OCI-LY3 (cell line): Measurements from ENCODE around the gene FSTL4.

Source experiments
- H2AFZ ChIP-seq: fragments of 200-600, 300-600 bp; shearing (Covaris generic); 2 replicates; pipeline ENCODE4 v1.6.0; 2014; ENCODE audit warnings: antibody characterized with exemption, low read depth, low read length
- H3K27ac ChIP-seq: fragments of 200-600, 300-600 bp; sonication (generic); 2 replicates; pipeline ENCODE4 v1.5.1; 2014; ENCODE audit warnings: mild to moderate bottlenecking, low read length, moderate library complexity, mixed read lengths
- H3K27me3 ChIP-seq: fragments of 200-600, 300-600 bp; sonication (generic); 2 replicates; pipeline ENCODE4 v1.6.1; 2014; ENCODE audit warnings: low read depth, low read length, mixed read lengths
- H3K36me3 ChIP-seq: fragments of 200-600, 300-600 bp; sonication (generic); replicated peaks from 2 replicates; pipeline ENCODE3; 2014; ENCODE audit warnings: low read depth, low read length, mixed read lengths
- H3K4me1 ChIP-seq: fragments of 300-600, 200-600 bp; sonication (generic); 2 replicates; pipeline ENCODE4 v1.6.1; 2014; ENCODE audit warnings: low read length, mixed read lengths
- H3K4me2 ChIP-seq: fragments of 200-600, 300-600 bp; sonication (generic); 2 replicates; pipeline ENCODE4 v1.6.1; 2014; ENCODE audit warnings: low read length, mixed read lengths
- H3K4me3 ChIP-seq: fragments of 300-600, 200-600 bp; sonication (generic); 2 replicates; pipeline ENCODE4 v1.5.1; 2014; ENCODE audit warnings: antibody characterized with exemption, mild to moderate bottlenecking, low read length, moderate library complexity
- H3K79me2 ChIP-seq: fragments of 300-600, 200-600 bp; shearing (Covaris generic); 2 replicates; pipeline ENCODE4 v1.6.1; 2014; ENCODE audit warnings: mild to moderate bottlenecking, low read length, mixed read lengths
- H3K9ac ChIP-seq: fragments of 300-600, 200-600 bp; shearing (Covaris generic); 2 replicates; pipeline ENCODE4 v1.6.0; 2014; ENCODE audit warnings: mild to moderate bottlenecking, low read length, moderate library complexity
- H3K9me3 ChIP-seq: fragments of 200-600, 300-600 bp; shearing (Covaris generic); 2 replicates; pipeline ENCODE4 v1.6.1; 2014; ENCODE audit warnings: low read length, mixed read lengths; ENCODE audit not compliant: insufficient read depth
- H4K20me1 ChIP-seq: fragments of 200-600, 300-600 bp; sonication (generic); 2 replicates; pipeline ENCODE4 v1.6.1; 2016; ENCODE audit warnings: low read length, mixed read lengths; ENCODE audit not compliant: insufficient read depth
- EZH2phosphoT487 ChIP-seq: fragments of 200-600 bp; shearing (Covaris generic); IDR thresholded peaks from 2 replicates; pipeline ENCODE4 v1.6.1; 2018; ENCODE audit warnings: antibody characterized with exemption, mixed run types, low read depth
- TF ChIP-seq, protein P1 (sequence below): fragments of 200-600, 300-600 bp; sonication (generic); IDR thresholded peaks from 2 replicates; pipeline ENCODE4 v1.5.1; 2014; ENCODE audit warnings: antibody characterized with exemption, low read length, low read depth

FSTL4 gene

DNA sequence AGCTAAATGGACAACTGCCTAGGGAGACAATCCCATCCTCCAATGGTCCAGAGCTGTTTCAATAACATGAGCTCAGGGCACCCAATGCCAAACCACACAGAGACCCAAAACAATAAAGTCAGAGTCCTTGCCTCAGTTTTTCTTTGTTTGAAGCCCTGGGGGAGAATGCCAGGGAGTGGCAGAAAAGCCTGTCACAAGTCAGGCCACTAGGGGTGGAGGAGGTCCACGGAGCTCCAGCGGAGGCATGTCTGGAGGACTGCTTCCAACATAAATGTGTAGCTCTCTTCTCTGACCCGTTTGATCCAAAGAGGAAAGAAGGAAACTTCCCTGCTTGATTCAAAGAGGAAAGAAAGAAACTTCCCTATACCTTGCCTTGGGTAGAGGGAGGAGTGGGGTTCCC, 385.3 kb downstream of the FSTL4 start:
- Histone ChIP-seq H3K4me3 (no peak overlapping the region), H3K79me2 (no peaks in the 10 kb centered on the region), H3K4me1 (peaks cover 4% of the 10 kb centered on the region; the same call in 1 of the 2 replicates), H3K9me3 (no peaks in the 10 kb centered on the region), H3K27ac (no peak overlapping the region), H3K9ac (no peak overlapping the region), H3K4me2 (no peak overlapping the region), H3K36me3 (no peaks in the 10 kb centered on the region), H2AFZ (no peak overlapping the region), H4K20me1 (no peaks in the 10 kb centered on the region), H3K27me3 (no peaks in the 10 kb centered on the region)
- TF ChIP-seq EZH2phosphoT487, result no peak
- TF ChIP-seq, protein P1, sequence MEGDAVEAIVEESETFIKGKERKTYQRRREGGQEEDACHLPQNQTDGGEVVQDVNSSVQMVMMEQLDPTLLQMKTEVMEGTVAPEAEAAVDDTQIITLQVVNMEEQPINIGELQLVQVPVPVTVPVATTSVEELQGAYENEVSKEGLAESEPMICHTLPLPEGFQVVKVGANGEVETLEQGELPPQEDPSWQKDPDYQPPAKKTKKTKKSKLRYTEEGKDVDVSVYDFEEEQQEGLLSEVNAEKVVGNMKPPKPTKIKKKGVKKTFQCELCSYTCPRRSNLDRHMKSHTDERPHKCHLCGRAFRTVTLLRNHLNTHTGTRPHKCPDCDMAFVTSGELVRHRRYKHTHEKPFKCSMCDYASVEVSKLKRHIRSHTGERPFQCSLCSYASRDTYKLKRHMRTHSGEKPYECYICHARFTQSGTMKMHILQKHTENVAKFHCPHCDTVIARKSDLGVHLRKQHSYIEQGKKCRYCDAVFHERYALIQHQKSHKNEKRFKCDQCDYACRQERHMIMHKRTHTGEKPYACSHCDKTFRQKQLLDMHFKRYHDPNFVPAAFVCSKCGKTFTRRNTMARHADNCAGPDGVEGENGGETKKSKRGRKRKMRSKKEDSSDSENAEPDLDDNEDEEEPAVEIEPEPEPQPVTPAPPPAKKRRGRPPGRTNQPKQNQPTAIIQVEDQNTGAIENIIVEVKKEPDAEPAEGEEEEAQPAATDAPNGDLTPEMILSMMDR, result no peak

DNA sequence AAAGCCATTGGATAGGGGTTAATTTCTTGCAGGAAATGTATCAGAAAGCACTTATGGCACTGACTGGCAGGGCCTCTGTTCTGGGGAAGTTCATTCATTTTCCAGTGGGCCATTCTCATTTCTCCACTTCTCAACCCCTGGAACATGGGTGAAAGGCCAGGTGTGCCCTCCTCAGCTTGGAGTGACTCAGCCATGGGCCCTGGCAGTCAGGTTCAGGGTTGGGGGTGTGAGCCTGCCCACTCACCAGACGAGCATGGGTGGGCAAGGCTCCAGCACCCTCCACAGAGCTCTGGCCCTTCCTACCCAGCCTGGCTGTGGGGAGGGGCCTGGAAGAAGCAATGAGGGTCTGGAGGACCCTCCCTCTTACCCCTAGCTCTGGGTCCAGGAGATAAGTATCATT, 386.2 kb downstream of the FSTL4 start:
- H2AFZ ChIP-seq, result no peak overlapping the region
- no peaks in the 10 kb centered on the region for H3K9me3 ChIP-seq
- no peaks in the 10 kb centered on the region for H3K4me1 ChIP-seq
- H3K27ac ChIP-seq, result no peak overlapping the region
- no peaks in the 10 kb centered on the region for H3K79me2 ChIP-seq
- TF ChIP-seq, protein P1, result no peak
- TF ChIP-seq EZH2phosphoT487, result no peak
- H3K27me3 ChIP-seq, result no peaks in the 10 kb centered on the region
- no peak overlapping the region for H3K4me3 ChIP-seq
- H3K9ac ChIP-seq, result no peak overlapping the region
- no peaks in the 10 kb centered on the region for H4K20me1 ChIP-seq
- no peak overlapping the region for H3K4me2 ChIP-seq
- H3K36me3 ChIP-seq, result no peaks in the 10 kb centered on the region

DNA sequence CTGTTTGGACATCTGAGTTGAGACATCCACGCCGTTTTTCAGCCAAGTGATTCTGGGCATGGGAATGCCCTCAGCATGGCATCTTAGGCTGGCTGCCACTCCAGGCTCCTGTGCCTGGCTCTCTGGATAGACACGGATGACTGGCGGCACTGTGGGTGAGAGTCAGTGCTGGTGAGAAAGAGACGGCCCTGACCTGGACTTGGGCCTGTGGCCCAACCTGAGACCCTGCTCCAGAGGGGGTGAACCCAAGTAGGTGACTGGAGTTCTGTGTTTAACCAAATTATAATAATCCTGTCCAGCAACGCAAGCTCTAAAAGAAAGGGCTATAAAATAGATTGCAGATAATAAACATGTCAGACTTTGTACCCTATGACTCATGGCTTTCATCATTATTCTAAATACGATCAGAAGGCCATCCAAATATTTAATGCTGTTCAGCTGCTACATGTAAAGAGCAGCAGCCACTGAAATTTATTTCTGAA, 386.6 kb downstream of the FSTL4 start:
- Histone ChIP-seq H3K4me2 (no peak overlapping the region), H4K20me1 (no peaks in the 10 kb centered on the region), H3K4me3 (no peak overlapping the region), H3K79me2 (no peaks in the 10 kb centered on the region), H3K27me3 (no peaks in the 10 kb centered on the region), H3K36me3 (no peaks in the 10 kb centered on the region), H2AFZ (no peak overlapping the region), H3K9me3 (no peaks in the 10 kb centered on the region), H3K9ac (no peak overlapping the region), H3K27ac (no peak overlapping the region), H3K4me1 (no peaks in the 10 kb centered on the region)
- TF ChIP-seq, protein P1, result no peak
- TF ChIP-seq EZH2phosphoT487, result no peak

DNA sequence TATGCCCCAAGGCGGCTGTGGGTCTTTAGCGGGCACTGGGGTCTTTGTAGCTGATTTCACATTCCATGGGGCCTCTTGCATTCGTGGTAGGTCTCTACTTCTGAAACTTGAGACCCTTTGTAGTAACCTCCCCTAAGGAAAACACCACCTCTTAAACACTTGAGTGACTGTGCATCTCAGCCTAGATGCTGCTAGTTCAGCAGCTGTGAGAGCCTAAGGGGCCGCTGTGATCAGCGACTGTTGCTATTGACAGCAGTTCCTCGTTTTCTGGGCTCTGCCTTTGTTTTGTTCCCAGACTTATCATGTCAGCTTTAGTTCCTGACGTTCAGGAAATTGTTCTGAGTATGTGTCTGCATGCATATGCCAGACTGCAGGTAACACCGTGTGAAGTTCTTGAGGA, 389.4 kb downstream of the FSTL4 start:
- Histone ChIP-seq H3K27ac (no peak overlapping the region), H3K27me3 (no peaks in the 10 kb centered on the region), H4K20me1 (no peaks in the 10 kb centered on the region), H2AFZ (no peak overlapping the region), H3K4me2 (no peak overlapping the region), H3K36me3 (no peaks in the 10 kb centered on the region), H3K79me2 (no peaks in the 10 kb centered on the region), H3K9ac (no peak overlapping the region), H3K4me1 (no peaks in the 10 kb centered on the region), H3K4me3 (no peak overlapping the region), H3K9me3 (no peaks in the 10 kb centered on the region)
- TF ChIP-seq EZH2phosphoT487, result no peak

DNA sequence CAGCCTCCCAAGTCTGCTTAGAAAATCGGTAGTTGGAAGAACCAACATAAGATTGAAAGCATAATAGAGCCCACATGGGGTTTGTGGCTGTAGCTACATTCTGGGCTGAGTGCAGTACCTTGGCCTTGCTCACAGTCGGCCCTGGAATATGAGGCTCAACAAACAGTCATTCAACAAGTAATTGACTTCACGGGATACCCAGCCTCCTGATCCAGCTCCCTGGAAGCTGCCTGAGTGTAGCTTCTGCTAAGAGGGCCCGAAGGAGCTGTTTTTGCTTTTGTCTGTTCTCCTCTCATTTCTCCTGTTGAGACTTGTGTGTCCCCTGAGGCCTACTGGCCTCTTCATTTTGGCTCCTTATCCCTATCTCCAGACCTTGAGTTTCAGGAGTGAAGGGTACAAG, 389.8 kb downstream of the FSTL4 start:
- H3K27ac ChIP-seq, result no peak overlapping the region
- no peaks in the 10 kb centered on the region for H3K9me3 ChIP-seq
- H4K20me1 ChIP-seq, result no peaks in the 10 kb centered on the region
- H3K4me3 ChIP-seq, result no peak overlapping the region
- H2AFZ ChIP-seq, result no peak overlapping the region
- H3K36me3 ChIP-seq, result no peaks in the 10 kb centered on the region
- no peak overlapping the region for H3K4me2 ChIP-seq
- TF ChIP-seq EZH2phosphoT487, result no peak
- TF ChIP-seq, protein P1, result no peak
- no peaks in the 10 kb centered on the region for H3K27me3 ChIP-seq
- H3K79me2 ChIP-seq, result no peaks in the 10 kb centered on the region
- no peaks in the 10 kb centered on the region for H3K4me1 ChIP-seq
- H3K9ac ChIP-seq, result no peak overlapping the region
